HK-2 (cell line): Measurements from ENCODE around the gene GUCA1C.

Experiments
- DNase-seq: peaks from one replicate; pipeline ENCODE4 v3.0.0-alpha.2; 2018; ENCODE audit not compliant: unreplicated experiment

Gene GUCA1C

GRCh38 chr3:108953700-108954099 lies at the start of gene GUCA1C:
TSS of gene GUCA1C (minus strand) at chr3:108953879. CDS start at chr3:108953762, 117 bp downstream.
- no peak for DNase-seq

GRCh38 chr3:108998436-108998835 lies 44.8 kb upstream of the GUCA1C start:
- no peak for DNase-seq

GRCh38 chr3:108985844-108986243 lies 32.2 kb upstream of the GUCA1C start:
- DNase-seq: no peak

GRCh38 chr3:108983051-108983450 lies 29.4 kb upstream of the GUCA1C start:
- DNase-seq: no peak

GRCh38 chr3:108976058-108976457 lies 22.4 kb upstream of the GUCA1C start:
- no peak for DNase-seq

- no peak for DNase-seq
Measured at GRCh38 chr3:108973019-108973418, 19.3 kb upstream of the GUCA1C start.

- no peak for DNase-seq
Measured at GRCh38 chr3:108972482-108972881, 18.8 kb upstream of the GUCA1C start.

- no peak for DNase-seq
Measured at GRCh38 chr3:108970561-108970960, 16.9 kb upstream of the GUCA1C start.

- DNase-seq: no peak
Measured at GRCh38 chr3:108966773-108967172, 13.1 kb upstream of the GUCA1C start.

GRCh38 chr3:108959017-108959416 lies 5.3 kb upstream of the GUCA1C start:
- DNase-seq: no peak

- DNase-seq: no peak
Measured at GRCh38 chr3:108953210-108953609, 469 bp downstream of the GUCA1C start.

GRCh38 chr3:108951820-108952501 lies 1.7 kb downstream of the GUCA1C start:
- DNase-seq: no peak

- DNase-seq: no peak
Measured at GRCh38 chr3:108947855-108948254, 5.8 kb downstream of the GUCA1C start.

- DNase-seq: no peak
Measured at GRCh38 chr3:108946292-108947285, 7.1 kb downstream of the GUCA1C start.

GRCh38 chr3:108940568-108941263 lies 13.0 kb downstream of the GUCA1C start:
- DNase-seq: peak; percentile 16

- DNase-seq: peak; percentile 25
Measured at GRCh38 chr3:108940166-108940565, 13.5 kb downstream of the GUCA1C start.

- no peak for DNase-seq
Measured at GRCh38 chr3:108936924-108937689, 16.6 kb downstream of the GUCA1C start.

- no peak for DNase-seq
Measured at GRCh38 chr3:108931035-108931434, 22.6 kb downstream of the GUCA1C start.

GRCh38 chr3:108918866-108919265 lies 34.8 kb downstream of the GUCA1C start:
- no peak for DNase-seq

GRCh38 chr3:108914774-108915641 lies 38.7 kb downstream of the GUCA1C start:
- peak; percentile 52 for DNase-seq
